Measurements from ENCODE around the gene CYP4V2. TPM values are rescaled to one million over a fixed set of nuclear protein-coding genes. Genes with fewer than 3 reads are reported as not detected.

The CYP4V2 gene
- polyA plus RNA-seq, 1 of the 3 experiments (the other 2 are of a cell fraction) = 7.8 TPM

- TF ChIP-seq POLR2AphosphoS5 (IDR thresholded peaks at IDR 0.05; ENCODE audit: low read depth, low read length) (no peak), SIN3A (IDR thresholded peaks at IDR 0.05; ENCODE audit: borderline replicate concordance, low read depth, low read length) (no peak)
Measured at GRCh38 chr4:186192066-186192612, 772 bp downstream of the CYP4V2 start (continued).

- H3K27me3 ChIP-seq (ENCODE audit: insufficient read depth) = no peaks in the 10 kb centered on the region
- H3K4me2 ChIP-seq = no peak overlapping the region
- H3K9me2 ChIP-seq = no peaks in the 10 kb centered on the region
- peaks cover 0 to 8% of the 10 kb centered on the region in 2 experiments; a peak in 3 of 4 replicates for H3K4me1 ChIP-seq (ENCODE audit: control insufficient read depth in 1 of 2, insufficient read depth in 2 of 2, low read depth in 1 of 2, low read length in 1 of 2)
- CTCF ChIA-PET = no interaction called here
- H2AFZ ChIP-seq (ENCODE audit: low read depth) = no peak overlapping the region
- H3K36me3 ChIP-seq (replicated peaks in 1 of 2; ENCODE audit: control insufficient read depth in 1 of 2, insufficient read depth in 2 of 2, low read length in 1 of 2) = peaks cover 7 to 32% of the 10 kb centered on the region in 2 experiments
- H3F3A ChIP-seq (replicated peaks; ENCODE audit: insufficient read depth) = peaks cover 9% of the 10 kb centered on the region
- H3K79me2 ChIP-seq (ENCODE audit: insufficient read depth) = peaks cover 24% of the 10 kb centered on the region
- no peaks in the 10 kb centered on the region for H4K20me1 ChIP-seq (ENCODE audit: insufficient read depth)
- 97% methylated on average over 5 of the region's 5 CpGs for WGBS (ENCODE audit: low lambda C conversion rate)
- TF ChIP-seq NRF1 (IDR thresholded peaks at IDR 0.05; ENCODE audit: low read depth, low read length) (no peak), MXI1 (IDR thresholded peaks at IDR 0.05; ENCODE audit: low read depth, low read length) (no peak), FOXJ3 (CRISPR knock-in tag; IDR thresholded peaks at IDR 0.05) (no peak), FOXM1 (IDR thresholded peaks at IDR 0.05; ENCODE audit: low read depth) (no peak), CHD2 (IDR thresholded peaks at IDR 0.05; ENCODE audit: low read length, partially characterized antibody) (no peak), YY1 (IDR thresholded peaks at IDR 0.05; ENCODE audit: low read depth) (no peak), TCF12 (IDR thresholded peaks at IDR 0.05) (no peak), ZBTB33 (IDR thresholded peaks at IDR 0.05; ENCODE audit: borderline replicate concordance, low read depth) (no peak), MEF2A (IDR thresholded peaks at IDR 0.05; ENCODE audit: borderline replicate concordance, low read depth) (no peak), REST (IDR thresholded peaks at IDR 0.05; ENCODE audit: low read depth, low read length) (no peak), JUND (IDR thresholded peaks at IDR 0.05) (no peak), RAD21 (IDR thresholded peaks at IDR 0.05; ENCODE audit: low read length) (no peak), CTCF (IDR thresholded peaks at IDR 0.05) (no peak)
- no peak overlapping the region for H3K9ac ChIP-seq
- H3K27ac ChIP-seq (ENCODE audit: low read depth in 2 of 2, low read length in 1 of 2) = no peak overlapping the region
- POLR2A ChIA-PET = no interaction called here
- DNase-seq = no peak
- no peak overlapping the region for H3K4me3 ChIP-seq (ENCODE audit: low read depth in 2 of 2, low read length in 1 of 2)
- no peaks in the 10 kb centered on the region for H3K9me3 ChIP-seq
Measured at GRCh38 chr4:186193851-186194250, 2.5 kb downstream of the CYP4V2 start.

Measured in SK-N-SH (cell line).